Neuronal stem cell (in vitro differentiated cells): ENCODE data around the gene CAPN1.
"Not testable (repeated sequence)": the region's sequence is repeated elsewhere in the genome, so short reads cannot be mapped to it uniquely, and the experiment has no call there.

Source experiments
- DNase-seq: peaks from one replicate; pipeline ENCODE4 v3.0.0-alpha.2; 2013; ENCODE audit warnings: low spot score
- H2AFZ ChIP-seq: one replicate; pipeline ENCODE4 v1.6.1; 2013; ENCODE audit warnings: mild to moderate bottlenecking, low read length, inconsistent platforms
- H2AK5ac ChIP-seq: 2 replicates; pipeline ENCODE4 v1.6.1; 2013; ENCODE audit warnings: low read depth, mild to moderate bottlenecking, inconsistent platforms, low read length, moderate library complexity, mixed read lengths
- H2BK120ac ChIP-seq: 2 replicates; pipeline ENCODE4 v1.6.1; 2013; ENCODE audit warnings: low read depth, mild to moderate bottlenecking, inconsistent platforms, low read length, moderate library complexity, mixed read lengths
- H2BK12ac ChIP-seq: one replicate; pipeline ENCODE4 v1.6.1; 2013; ENCODE audit warnings: low read length, inconsistent platforms
- H2BK15ac ChIP-seq: 2 replicates; pipeline ENCODE4 v1.6.1; 2013; ENCODE audit warnings: mild to moderate bottlenecking, low read length, inconsistent platforms, mixed read lengths
- H2BK5ac ChIP-seq: one replicate; pipeline ENCODE4 v1.6.1; 2013; ENCODE audit warnings: inconsistent platforms, mild to moderate bottlenecking, low read length, moderate library complexity
- H3K14ac ChIP-seq: one replicate; pipeline ENCODE4 v1.6.1; 2013; ENCODE audit warnings: low read length, inconsistent platforms
- H3K18ac ChIP-seq: 2 replicates; pipeline ENCODE4 v1.6.1; 2013; ENCODE audit warnings: low read length, inconsistent platforms
- H3K23ac ChIP-seq: 2 replicates; pipeline ENCODE4 v1.6.1; 2013; ENCODE audit warnings: low read depth, mild to moderate bottlenecking, mixed read lengths, low read length, inconsistent platforms; ENCODE audit not compliant: poor library complexity
- H3K27ac ChIP-seq: replicated peaks from 3 replicates; pipeline ENCODE4 v1.5.1; 2013; ENCODE audit warnings: low read length, inconsistent platforms
- H3K27me3 ChIP-seq, 3 experiments: 2 replicates each; pipeline ENCODE4 v1.6.1; 2013; ENCODE audit warnings: low read length in 3 of 3, mild to moderate bottlenecking in 2 of 3, inconsistent platforms in 1 of 3, low read depth in 1 of 3, mixed read lengths in 1 of 3, moderate library complexity in 1 of 3; ENCODE audit not compliant: control insufficient read depth in 3 of 3, insufficient read depth in 3 of 3
- H3K36me3 ChIP-seq, 2 donors: replicated peaks in 1 of 2; 2 replicates each; pipeline ENCODE4 v1.6.1; 2013; ENCODE audit warnings: low read length in 2 of 2; ENCODE audit not compliant: control insufficient read depth in 2 of 2, insufficient read depth in 2 of 2
- H3K4ac ChIP-seq: 2 replicates; pipeline ENCODE4 v1.6.1; 2013; ENCODE audit warnings: inconsistent platforms, mild to moderate bottlenecking, low read length, moderate library complexity
- H3K4me1 ChIP-seq, 2 donors: 1 replicate in 1 of 2; 2 replicates in 1 of 2; pipeline ENCODE4 v1.6.1; 2013; ENCODE audit warnings: low read length in 2 of 2, low read depth in 1 of 2; ENCODE audit not compliant: control insufficient read depth in 2 of 2, insufficient read depth in 1 of 2
- H3K4me2 ChIP-seq: one replicate; pipeline ENCODE4 v1.6.1; 2013; ENCODE audit warnings: mild to moderate bottlenecking, low read length, inconsistent platforms; ENCODE audit not compliant: insufficient read depth, poor library complexity, severe bottlenecking
- H3K4me3 ChIP-seq, 2 donors: 2 replicates each; pipeline ENCODE4 v1.5.1; 2013; ENCODE audit warnings: low read length in 2 of 2, mild to moderate bottlenecking in 2 of 2, inconsistent platforms in 1 of 2, moderate library complexity in 1 of 2
- H3K79me1 ChIP-seq: one replicate; pipeline ENCODE4 v1.6.1; 2013; ENCODE audit warnings: low read depth, mild to moderate bottlenecking, inconsistent platforms, low read length, moderate library complexity
- H3K9ac ChIP-seq: one replicate; pipeline ENCODE4 v1.6.1; 2013; ENCODE audit warnings: mild to moderate bottlenecking, low read depth, low read length, inconsistent platforms; ENCODE audit not compliant: poor library complexity
- H3K9me3 ChIP-seq, 2 donors: replicated peaks in 1 of 2; 2 replicates each; pipeline versions ENCODE3 to v1.6.1; 2013; ENCODE audit warnings: low read length in 2 of 2, mild to moderate bottlenecking in 2 of 2, inconsistent platforms in 1 of 2, low read depth in 1 of 2, mixed read lengths in 1 of 2, moderate library complexity in 1 of 2; ENCODE audit not compliant: control insufficient read depth in 2 of 2, insufficient read depth in 1 of 2
- H4K8ac ChIP-seq: one replicate; pipeline ENCODE4 v1.6.1; 2013; ENCODE audit warnings: low read depth, mild to moderate bottlenecking, inconsistent platforms, low read length, moderate library complexity
- H4K91ac ChIP-seq: one replicate; pipeline ENCODE4 v1.6.1; 2013; ENCODE audit warnings: low read length, low read depth, mild to moderate bottlenecking, inconsistent platforms; ENCODE audit not compliant: poor library complexity
- whole genome bisulfite sequencing, 2 donors: extraction: QIAGEN DNeasy Blood & Tissue Kit; methylation state at CpG; one replicate each; pipeline ENCODE4 v1.1.7; 2013; ENCODE audit warnings: missing lambda C conversion rate in 2 of 2, mixed read lengths in 1 of 2; ENCODE audit not compliant: insufficient read length in 2 of 2, insufficient replicate concordance in 1 of 2; ENCODE audit errors: extremely low coverage in 2 of 2; 5-methylcytosine and 5-hydroxymethylcytosine counted together

The CAPN1 gene

GRCh38 chr11:65150131-65150508 is 31.6 kb upstream of the CAPN1 start:
- not testable (repeated sequence) for H3K23ac ChIP-seq, H2BK120ac ChIP-seq, H4K8ac ChIP-seq, H3K4ac ChIP-seq, H3K4me1 ChIP-seq, H2BK5ac ChIP-seq, H2AK5ac ChIP-seq, H3K79me1 ChIP-seq, H2BK15ac ChIP-seq, H3K14ac ChIP-seq, H3K27me3 ChIP-seq, H3K27ac ChIP-seq, H3K18ac ChIP-seq, H3K36me3 ChIP-seq, DNase-seq, H3K9ac ChIP-seq, H3K4me3 ChIP-seq, H4K91ac ChIP-seq, H3K4me2 ChIP-seq, H2BK12ac ChIP-seq
- no CpG with 5 or more reads among the region's 10 CpGs for WGBS, 2 donors
- Histone ChIP-seq H3K9me3 (peaks cover 2 to 10% of the 10 kb centered on the region in 2 donors), H2AFZ (peak overlapping the region; percentile 80)

GRCh38 chr11:65150509-65151299 is 31.0 kb upstream of the CAPN1 start:
- Histone ChIP-seq H2BK120ac (no peak overlapping the region), H3K4me2 (no peak overlapping the region), H3K79me1 (no peaks in the 10 kb centered on the region), H4K91ac (no peak overlapping the region), H2AFZ (peak overlapping the region; percentile 80), H3K4me1 (peaks cover 0 to 9% of the 10 kb centered on the region in 2 donors), H3K18ac (no peak overlapping the region), H3K23ac (no peak overlapping the region), H3K9me3 (peaks cover 2 to 10% of the 10 kb centered on the region in 2 donors), H3K4ac (no peak overlapping the region), H2BK12ac (no peak overlapping the region), H2AK5ac (no peak overlapping the region), H3K36me3 (no peaks in the 10 kb centered on the region), H3K27ac (no peak overlapping the region), H3K27me3 (peaks cover 0 to 4% (median 0%) of the 10 kb centered on the region in 3 experiments), H3K9ac (no peak overlapping the region), H2BK15ac (no peak overlapping the region), H3K14ac (no peak overlapping the region), H2BK5ac (no peak overlapping the region), H3K4me3 (no peak overlapping the region), H4K8ac (no peak overlapping the region)
- no peak for DNase-seq
- WGBS, 2 donors, result no CpG with 5 or more reads among the region's 12 CpGs

DNA sequence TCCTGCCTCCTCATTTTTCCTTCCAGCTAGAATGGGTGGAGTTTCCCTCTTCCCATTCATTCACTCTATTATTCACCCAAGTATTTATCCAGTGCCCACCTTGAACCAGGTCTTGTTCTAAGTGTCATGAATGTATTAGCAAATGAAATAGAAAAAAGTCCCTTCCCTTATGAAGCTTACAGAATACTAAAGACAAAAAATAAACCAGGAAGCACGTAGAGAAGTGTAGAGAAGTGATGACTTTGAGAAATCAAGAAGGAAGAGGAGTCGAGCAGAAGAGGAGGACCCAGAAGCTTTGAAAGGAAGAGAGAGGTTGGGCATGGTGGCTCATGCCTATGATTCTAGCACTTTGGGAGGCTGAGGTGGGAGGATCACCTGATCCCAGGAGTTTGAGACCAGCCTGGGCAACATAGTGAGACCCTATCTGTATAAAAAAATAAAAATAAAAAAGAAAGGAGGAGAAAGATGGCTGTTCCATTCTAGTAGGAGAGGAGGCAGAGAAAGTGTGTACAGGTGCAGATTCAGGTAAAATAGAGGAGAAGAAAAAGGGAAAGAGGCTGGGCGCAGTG is 30.3 kb upstream of the CAPN1 start:
- Histone ChIP-seq H3K23ac (no peak overlapping the region), H3K27ac (no peak overlapping the region), H3K36me3 (no peaks in the 10 kb centered on the region), H2BK120ac (no peak overlapping the region), H2AK5ac (no peak overlapping the region), H3K18ac (no peak overlapping the region), H2AFZ (no peak overlapping the region), H3K79me1 (no peaks in the 10 kb centered on the region), H4K91ac (no peak overlapping the region), H3K4me2 (no peak overlapping the region), H3K4ac (no peak overlapping the region), H2BK12ac (no peak overlapping the region), H3K27me3 (peaks cover 0 to 1% (median 0%) of the 10 kb centered on the region in 3 experiments), H3K4me3 (no peak overlapping the region), H3K4me1 (peaks cover 0 to 9% of the 10 kb centered on the region in 2 donors), H4K8ac (no peak overlapping the region), H2BK5ac (no peak overlapping the region), H2BK15ac (no peak overlapping the region), H3K14ac (no peak overlapping the region), H3K9me3 (peaks cover 2 to 9% of the 10 kb centered on the region in 2 donors), H3K9ac (no peak overlapping the region)
- WGBS, 2 donors, result no CpG with 5 or more reads among the region's 3 CpGs
- DNase-seq, result no peak

- Histone ChIP-seq H3K4me3 (no peak overlapping the region), H3K4me1 (peaks cover 0 to 9% of the 10 kb centered on the region in 2 donors), H2AK5ac (no peak overlapping the region), H3K36me3 (no peaks in the 10 kb centered on the region), H3K27ac (no peak overlapping the region), H3K18ac (no peak overlapping the region), H3K4ac (no peak overlapping the region), H2BK12ac (no peak overlapping the region), H2BK15ac (no peak overlapping the region), H2BK5ac (no peak overlapping the region), H3K27me3 (no peaks in the 10 kb centered on the region), H3K79me1 (no peaks in the 10 kb centered on the region), H2BK120ac (no peak overlapping the region), H3K4me2 (no peak overlapping the region), H3K9ac (no peak overlapping the region), H4K8ac (no peak overlapping the region), H3K23ac (no peak overlapping the region), H4K91ac (no peak overlapping the region), H3K9me3 (peaks cover 2 to 3% of the 10 kb centered on the region in 2 donors), H3K14ac (no peak overlapping the region), H2AFZ (no peak overlapping the region)
- no peak for DNase-seq
- no CpG with 5 or more reads among the region's 2 CpGs for WGBS, 2 donors
Observed at GRCh38 chr11:65152122-65152521, 29.6 kb upstream of the CAPN1 start.
